ENCODE measurements around the gene RPLP1. TPM values are rescaled to one million over a fixed set of nuclear protein-coding genes. Genes with fewer than 3 reads are reported as not detected.

Gene RPLP1
- polyA plus RNA-seq, 1 of the 3 experiments (the other 2 are of a cell fraction) = 1,792 TPM

DNA sequence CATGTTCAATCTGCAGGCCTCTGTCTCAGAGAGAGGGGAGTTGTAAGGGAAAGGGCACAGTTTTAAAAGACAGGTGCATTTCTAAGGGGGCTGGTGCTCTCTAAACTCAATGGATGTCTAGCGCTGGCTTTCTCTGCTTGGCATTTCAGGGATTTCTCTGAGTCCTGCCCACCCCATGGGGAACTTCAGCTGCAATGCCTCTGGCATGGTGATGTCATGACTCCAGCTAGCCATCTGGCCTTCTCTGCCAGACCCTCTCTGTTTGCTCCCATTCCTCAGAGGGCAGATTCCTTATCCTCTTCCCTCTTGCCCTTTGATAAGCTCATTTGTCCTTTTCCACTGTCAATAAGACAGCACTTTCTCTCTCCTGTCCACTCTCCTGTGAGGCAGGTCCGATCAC is 40.8 kb downstream of the RPLP1 start:
- DNase-seq = peak; percentile 47
- Histone ChIP-seq H3K4me3 (ENCODE audit: low read depth in 2 of 2, low read length in 1 of 2) (no peak overlapping the region), H3K27me3 (ENCODE audit: insufficient read depth) (peaks cover 8% of the 10 kb centered on the region; the same call in 1 of the 2 replicates), H3K4me1 (ENCODE audit: control insufficient read depth in 1 of 2, insufficient read depth in 2 of 2, low read depth in 1 of 2, low read length in 1 of 2) (peaks cover 0 to 4% of the 10 kb centered on the region in 2 experiments; a peak in 1 of 4 replicates), H3K9ac (no peak overlapping the region), H3K9me3 (no peaks in the 10 kb centered on the region), H3K9me2 (no peaks in the 10 kb centered on the region), H3K79me2 (ENCODE audit: insufficient read depth) (no peaks in the 10 kb centered on the region), H3K27ac (ENCODE audit: low read depth in 2 of 2, low read length in 1 of 2) (no peak overlapping the region), H4K20me1 (ENCODE audit: insufficient read depth) (no peaks in the 10 kb centered on the region), H3F3A (replicated peaks; ENCODE audit: insufficient read depth) (no peaks in the 10 kb centered on the region), H3K4me2 (no peak overlapping the region), H3K36me3 (replicated peaks in 1 of 2; ENCODE audit: control insufficient read depth in 1 of 2, insufficient read depth in 2 of 2, low read length in 1 of 2) (no peaks in the 10 kb centered on the region), H2AFZ (ENCODE audit: low read depth) (no peak overlapping the region)
- ChIA-PET POLR2A (no interaction called here), CTCF (interaction anchor here (1.1 to 2.6 kb wide), 2 partner anchors 17 to 31 kb away, joined by 3 to 20 read pairs; no protein-coding TSS in a partner anchor)
- no peak for TF ChIP-seq GATA2 (CRISPR knock-in tag; IDR thresholded peaks at IDR 0.05)
- TF ChIP-seq REST (IDR thresholded peaks at IDR 0.05; ENCODE audit: low read depth, low read length) = no peak
- TF ChIP-seq YY1 (IDR thresholded peaks at IDR 0.05; ENCODE audit: low read depth) = no peak
- no peak for TF ChIP-seq FOSL2 (IDR thresholded peaks at IDR 0.05; ENCODE audit: borderline replicate concordance, low read depth)
- no peak for TF ChIP-seq JUND (IDR thresholded peaks at IDR 0.05)
- TF ChIP-seq TAF1 (IDR thresholded peaks at IDR 0.05; ENCODE audit: borderline replicate concordance, low read depth, low read length) = no peak
- no peak for TF ChIP-seq IRF3 (IDR thresholded peaks at IDR 0.05; ENCODE audit: low read depth, low read length)
- TF ChIP-seq, protein P1, sequence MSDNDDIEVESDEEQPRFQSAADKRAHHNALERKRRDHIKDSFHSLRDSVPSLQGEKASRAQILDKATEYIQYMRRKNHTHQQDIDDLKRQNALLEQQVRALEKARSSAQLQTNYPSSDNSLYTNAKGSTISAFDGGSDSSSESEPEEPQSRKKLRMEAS (IDR thresholded peaks at IDR 0.05; ENCODE audit: low read depth) = no peak
- TF ChIP-seq RAD21 (IDR thresholded peaks at IDR 0.05; ENCODE audit: low read length) = no peak
- TF ChIP-seq TCF12 (IDR thresholded peaks at IDR 0.05) = no peak
- TF ChIP-seq RXRA (IDR thresholded peaks at IDR 0.05; ENCODE audit: borderline replicate concordance, low read depth) = no peak
- no peak for TF ChIP-seq MEF2A (IDR thresholded peaks at IDR 0.05; ENCODE audit: borderline replicate concordance, low read depth)
- TF ChIP-seq, protein P2, sequence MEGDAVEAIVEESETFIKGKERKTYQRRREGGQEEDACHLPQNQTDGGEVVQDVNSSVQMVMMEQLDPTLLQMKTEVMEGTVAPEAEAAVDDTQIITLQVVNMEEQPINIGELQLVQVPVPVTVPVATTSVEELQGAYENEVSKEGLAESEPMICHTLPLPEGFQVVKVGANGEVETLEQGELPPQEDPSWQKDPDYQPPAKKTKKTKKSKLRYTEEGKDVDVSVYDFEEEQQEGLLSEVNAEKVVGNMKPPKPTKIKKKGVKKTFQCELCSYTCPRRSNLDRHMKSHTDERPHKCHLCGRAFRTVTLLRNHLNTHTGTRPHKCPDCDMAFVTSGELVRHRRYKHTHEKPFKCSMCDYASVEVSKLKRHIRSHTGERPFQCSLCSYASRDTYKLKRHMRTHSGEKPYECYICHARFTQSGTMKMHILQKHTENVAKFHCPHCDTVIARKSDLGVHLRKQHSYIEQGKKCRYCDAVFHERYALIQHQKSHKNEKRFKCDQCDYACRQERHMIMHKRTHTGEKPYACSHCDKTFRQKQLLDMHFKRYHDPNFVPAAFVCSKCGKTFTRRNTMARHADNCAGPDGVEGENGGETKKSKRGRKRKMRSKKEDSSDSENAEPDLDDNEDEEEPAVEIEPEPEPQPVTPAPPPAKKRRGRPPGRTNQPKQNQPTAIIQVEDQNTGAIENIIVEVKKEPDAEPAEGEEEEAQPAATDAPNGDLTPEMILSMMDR (IDR thresholded peaks at IDR 0.05) = no peak
- TF ChIP-seq GABPA (IDR thresholded peaks at IDR 0.05; ENCODE audit: low read depth) = no peak
- no peak for TF ChIP-seq USF1 (IDR thresholded peaks at IDR 0.05; ENCODE audit: borderline replicate concordance, low read depth)
- TF ChIP-seq ELF1 (IDR thresholded peaks at IDR 0.05) = no peak
- WGBS (ENCODE audit: low lambda C conversion rate) = 73% methylated on average over 2 of the region's 2 CpGs
